T-helper 1 cell (primary cell): Measurements from ENCODE around the gene MPG.

Experiments
- DNase-seq, 5 donors: peaks; one replicate each; pipeline ENCODE4 v3.0.0-alpha.2; 2012 to 2020

The MPG gene

GRCh38 chr16:50769-51591 is 27.0 kb upstream of the MPG start:
- DNase-seq = no peak

- DNase-seq = peak; percentile 97 to 99 (median 98)
Measured at GRCh38 chr16:53346-54236, 24.4 kb upstream of the MPG start, which contains the start of the genes POLR3K and SNRNP25. Gene POLR3K, minus strand, starts transcription at chr16:53608. Its CDS starts 22 bp downstream, at chr16:53586. Gene SNRNP25, plus strand, starts transcription at chr16:53828. Its CDS starts 189 bp downstream, at chr16:54017.

- no peak for DNase-seq
Measured at GRCh38 chr16:54237-54581, 23.8 kb upstream of the MPG start.

GRCh38 chr16:55571-56136 is 22.4 kb upstream of the MPG start:
- no peak for DNase-seq

GRCh38 chr16:56231-56927 is 21.6 kb upstream of the MPG start:
- no peak for DNase-seq

GRCh38 chr16:57711-58110 is 20.3 kb upstream of the MPG start:
- no peak for DNase-seq

GRCh38 chr16:58491-59439 is 19.3 kb upstream of the MPG start:
- no peak for DNase-seq

GRCh38 chr16:59440-60059 is 18.5 kb upstream of the MPG start:
- no peak for DNase-seq

- DNase-seq = no peak
Measured at GRCh38 chr16:60166-60565, 17.9 kb upstream of the MPG start.

- DNase-seq = no peak
Measured at GRCh38 chr16:60929-61878, 16.8 kb upstream of the MPG start.

- no peak for DNase-seq
Measured at GRCh38 chr16:61879-62281, 16.1 kb upstream of the MPG start.

GRCh38 chr16:62283-62967 is 15.6 kb upstream of the MPG start:
- DNase-seq = no peak

- no peak for DNase-seq
Measured at GRCh38 chr16:62968-63391, 15.0 kb upstream of the MPG start.

- DNase-seq = no peak
Measured at GRCh38 chr16:63466-63865, 14.6 kb upstream of the MPG start.

GRCh38 chr16:63998-64913 is 13.8 kb upstream of the MPG start:
- no peak for DNase-seq

- DNase-seq = no peak
Measured at GRCh38 chr16:64914-65255, 13.1 kb upstream of the MPG start.

- peak; percentile 58 to 76 (median 71) for DNase-seq
Measured at GRCh38 chr16:65745-66144, 12.3 kb upstream of the MPG start.
